Choroid plexus epithelial cell (primary cell): Measurements from ENCODE around the gene TNRC6A.

ENCODE experiments used
- DNase-seq: peaks from one replicate; pipeline ENCODE4 v3.0.0-alpha.2; 2010; ENCODE audit warnings: low read depth
- H3K4me3 ChIP-seq: 2 replicates; pipeline ENCODE4 v1.5.1; 2011; ENCODE audit warnings: low read depth, mild to moderate bottlenecking, control low read depth, low read length, moderate library complexity
- TF ChIP-seq, protein P1 (sequence below): conservative IDR thresholded peaks from 2 replicates; pipeline ENCODE4 v1.5.1; 2011; ENCODE audit warnings: low read depth, mild to moderate bottlenecking, control low read depth, inconsistent platforms, low read length, moderate library complexity

TNRC6A gene

DNA sequence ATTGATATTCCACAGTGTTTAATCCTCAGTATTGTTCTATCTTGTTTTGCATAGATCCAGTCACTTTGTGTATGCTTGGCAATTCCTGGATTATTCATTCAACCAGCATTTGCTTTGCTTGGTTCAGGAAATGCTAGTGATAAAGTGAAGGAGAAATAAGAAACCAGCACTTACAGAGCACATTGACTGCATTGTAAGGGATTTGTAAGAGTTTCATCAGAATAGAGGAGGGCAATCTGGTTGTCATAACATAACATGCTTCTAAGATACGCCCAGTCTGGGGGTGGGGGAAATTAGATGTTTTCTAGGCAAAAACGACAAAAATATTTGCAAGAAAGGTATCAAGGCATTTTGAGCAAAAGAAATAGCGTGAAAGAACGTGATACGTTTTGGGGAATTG is 40.4 kb downstream of the TNRC6A start:
- H3K4me3 ChIP-seq: no peak overlapping the region
- TF ChIP-seq, protein P1, sequence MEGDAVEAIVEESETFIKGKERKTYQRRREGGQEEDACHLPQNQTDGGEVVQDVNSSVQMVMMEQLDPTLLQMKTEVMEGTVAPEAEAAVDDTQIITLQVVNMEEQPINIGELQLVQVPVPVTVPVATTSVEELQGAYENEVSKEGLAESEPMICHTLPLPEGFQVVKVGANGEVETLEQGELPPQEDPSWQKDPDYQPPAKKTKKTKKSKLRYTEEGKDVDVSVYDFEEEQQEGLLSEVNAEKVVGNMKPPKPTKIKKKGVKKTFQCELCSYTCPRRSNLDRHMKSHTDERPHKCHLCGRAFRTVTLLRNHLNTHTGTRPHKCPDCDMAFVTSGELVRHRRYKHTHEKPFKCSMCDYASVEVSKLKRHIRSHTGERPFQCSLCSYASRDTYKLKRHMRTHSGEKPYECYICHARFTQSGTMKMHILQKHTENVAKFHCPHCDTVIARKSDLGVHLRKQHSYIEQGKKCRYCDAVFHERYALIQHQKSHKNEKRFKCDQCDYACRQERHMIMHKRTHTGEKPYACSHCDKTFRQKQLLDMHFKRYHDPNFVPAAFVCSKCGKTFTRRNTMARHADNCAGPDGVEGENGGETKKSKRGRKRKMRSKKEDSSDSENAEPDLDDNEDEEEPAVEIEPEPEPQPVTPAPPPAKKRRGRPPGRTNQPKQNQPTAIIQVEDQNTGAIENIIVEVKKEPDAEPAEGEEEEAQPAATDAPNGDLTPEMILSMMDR: no peak
- peak; percentile 80 for DNase-seq

DNA sequence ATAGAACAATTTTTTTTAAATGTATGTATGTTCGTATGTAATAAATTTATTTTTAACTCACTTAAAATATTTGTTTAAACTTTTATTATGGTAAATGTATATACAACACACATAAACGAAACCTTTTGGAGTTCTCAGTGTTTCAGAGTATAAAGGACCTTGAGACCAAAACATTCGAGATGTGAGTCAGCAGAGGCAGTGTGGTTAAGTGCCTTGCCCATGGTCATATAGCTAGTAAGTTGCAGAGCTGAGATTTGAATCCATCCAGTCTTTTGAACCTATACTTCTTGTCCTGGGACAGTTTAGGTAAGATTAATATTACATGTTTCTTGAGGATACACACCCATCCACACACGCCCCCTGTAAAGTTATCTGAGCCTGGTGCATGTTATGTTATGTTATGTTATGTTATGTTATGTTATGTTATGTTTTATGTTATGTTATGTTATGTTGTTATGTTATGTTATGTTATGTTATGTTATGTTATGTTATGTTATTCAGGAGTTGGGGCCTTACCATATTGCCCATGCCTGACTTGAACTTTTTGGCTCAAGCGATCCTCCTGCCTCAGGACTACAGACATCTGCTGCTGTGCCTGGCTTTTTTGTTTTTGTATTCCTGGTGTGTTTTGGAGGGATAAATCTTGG is 41.8 kb downstream of the TNRC6A start:
- H3K4me3 ChIP-seq: no peak overlapping the region
- TF ChIP-seq, protein P1: no peak
- peak; percentile 69 for DNase-seq

- TF ChIP-seq, protein P1: no peak
- peak; percentile 44 for DNase-seq
- no peak overlapping the region for H3K4me3 ChIP-seq
Measured at GRCh38 chr16:24771779-24772157, 42.3 kb downstream of the TNRC6A start.

DNA sequence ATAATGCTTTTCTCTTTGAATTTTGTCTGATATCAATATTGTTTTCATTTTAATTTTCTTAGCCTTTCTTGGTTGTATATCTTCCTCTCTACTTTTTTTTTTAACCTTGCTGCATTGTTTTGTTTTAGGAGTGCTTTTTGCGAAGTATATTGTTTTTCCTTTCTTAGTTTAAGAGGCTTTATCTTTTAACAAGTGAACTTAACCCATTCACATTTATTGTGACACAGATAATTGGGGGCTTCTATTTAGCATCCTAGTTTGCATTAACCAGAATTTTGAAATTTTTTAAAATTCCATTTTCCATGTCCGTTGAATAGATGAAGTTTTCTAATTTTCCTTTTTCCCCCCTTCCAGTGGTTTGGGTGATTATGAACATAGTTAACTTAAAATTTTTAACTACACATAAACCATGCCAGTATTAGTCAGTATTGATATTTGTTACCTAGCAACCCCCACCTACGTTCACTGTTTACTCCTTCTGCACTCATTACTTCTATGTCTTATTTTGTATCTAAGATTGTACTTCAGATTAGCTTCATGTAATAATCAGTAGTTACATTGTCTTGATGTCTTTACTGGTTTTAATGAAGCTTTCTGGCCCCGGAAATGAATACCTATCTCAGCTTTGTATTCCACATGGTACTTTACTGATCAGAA is 44.4 kb downstream of the TNRC6A start:
- H3K4me3 ChIP-seq: no peak overlapping the region
- no peak for DNase-seq
- TF ChIP-seq, protein P1: no peak

GRCh38 chr16:24774510-24774909 is 45.1 kb downstream of the TNRC6A start:
- no peak for DNase-seq
- no peak overlapping the region for H3K4me3 ChIP-seq
- TF ChIP-seq, protein P1: no peak

- TF ChIP-seq, protein P1: no peak
- no peak overlapping the region for H3K4me3 ChIP-seq
Measured at GRCh38 chr16:24775455-24775854, 46.0 kb downstream of the TNRC6A start.

More at GRCh38 chr16:24775455-24775854, 46.0 kb downstream of the TNRC6A start:
- peak; percentile 60 for DNase-seq
